GM23338 (cell line): Measurements from ENCODE around the gene SASH3. TPM values are rescaled to one million over a fixed set of nuclear protein-coding genes. Genes with fewer than 3 reads are reported as not detected.

Experiments
- ATAC-seq: fragments of 200-7000 bp; cut with Tn5 transposase; 3 replicates; pipeline ENCODE4 v1.9.1; 2020
- DNase-seq: peaks from one replicate; pipeline ENCODE4 v3.0.0-alpha.2; 2015; ENCODE audit warnings: low spot score
- H2AFZ ChIP-seq: fragments of 200-600 bp; sonication (generic); 2 replicates; pipeline ENCODE4 v1.8.0; 2016; ENCODE audit warnings: antibody characterized with exemption, mild to moderate bottlenecking, moderate library complexity
- H3F3A ChIP-seq: fragments of 200-600 bp; sonication (generic); replicated peaks from 2 replicates; pipeline ENCODE4 v1.8.0; 2017; ENCODE audit warnings: antibody characterized with exemption, mixed run types, low read depth
- H3K27ac ChIP-seq: fragments of 200-600 bp; sonication (generic); 2 replicates; pipeline ENCODE4 v1.6.1; 2016; ENCODE audit warnings: low read depth
- H3K27me3 ChIP-seq: fragments of 200-600 bp; sonication (generic); 2 replicates; pipeline ENCODE4 v1.8.0; 2016; ENCODE audit warnings: mild to moderate bottlenecking, mixed run types, moderate library complexity; ENCODE audit not compliant: insufficient read depth
- H3K36me3 ChIP-seq: fragments of 200-600 bp; sonication (generic); 2 replicates; pipeline ENCODE4 v1.8.0; 2016; ENCODE audit warnings: mild to moderate bottlenecking; ENCODE audit not compliant: insufficient read depth
- H3K4me1 ChIP-seq: fragments of 200-600 bp; sonication (generic); 2 replicates; pipeline ENCODE4 v1.8.0; 2016; ENCODE audit warnings: mild to moderate bottlenecking, moderate library complexity; ENCODE audit not compliant: insufficient read depth
- H3K4me2 ChIP-seq: fragments of 200-600 bp; sonication (generic); 2 replicates; pipeline ENCODE4 v1.7.1; 2017; ENCODE audit warnings: mixed run types
- H3K4me3 ChIP-seq: fragments of 200-600 bp; sonication (generic); 2 replicates; pipeline ENCODE4 v1.6.1; 2016; ENCODE audit warnings: mixed run types
- H3K79me2 ChIP-seq: fragments of 200-600 bp; sonication (generic); replicated peaks from 2 replicates; pipeline ENCODE4 v1.8.0; 2017; ENCODE audit warnings: mild to moderate bottlenecking; ENCODE audit not compliant: insufficient read depth
- H3K9me2 ChIP-seq: fragments of 200-600 bp; sonication (generic); 2 replicates; pipeline ENCODE4 v1.8.0; 2017; ENCODE audit not compliant: insufficient read depth
- H4K20me1 ChIP-seq: fragments of 200-600 bp; sonication (generic); replicated peaks from 2 replicates; pipeline ENCODE4 v1.8.0; 2017; ENCODE audit warnings: mild to moderate bottlenecking; ENCODE audit not compliant: insufficient read depth
- H3K27ac Mint-ChIP-seq: 2 replicates; pipeline ENCODE4 v1.8.0; 2020; ENCODE audit warnings: inconsistent platforms, mild to moderate bottlenecking, moderate library complexity, mixed read lengths
- H3K27me3 Mint-ChIP-seq: 3 replicates; pipeline ENCODE4 v1.8.0; 2022; ENCODE audit warnings: low read depth, mild to moderate bottlenecking, moderate library complexity, mixed read lengths, inconsistent platforms; ENCODE audit not compliant: insufficient read depth, poor library complexity
- H3K36me3 Mint-ChIP-seq: 3 replicates; pipeline ENCODE4 v1.8.0; 2021; ENCODE audit warnings: low read depth, mild to moderate bottlenecking, inconsistent platforms, moderate library complexity, mixed read lengths
- H3K4me1 Mint-ChIP-seq: 3 replicates; pipeline ENCODE4 v1.8.0; 2020; ENCODE audit warnings: mild to moderate bottlenecking, inconsistent platforms, mixed read lengths
- H3K4me3 Mint-ChIP-seq: 3 replicates; pipeline ENCODE4 v1.8.0; 2021; ENCODE audit warnings: moderate library complexity, mild to moderate bottlenecking, inconsistent platforms, mixed read lengths
- H3K9me3 Mint-ChIP-seq: 3 replicates; pipeline ENCODE4 v1.8.0; 2020; ENCODE audit warnings: moderate library complexity, mild to moderate bottlenecking, inconsistent platforms, mixed read lengths
- CTCF ChIP-seq, 2 experiments: fragments of 200-600 bp in 1 of 2; sonication (generic) in 1 of 2; conservative IDR thresholded peaks; 2 replicates each; pipeline versions ENCODE4 v1.5.1 to v1.6.1; 2016 to 2017; ENCODE audit warnings: antibody characterized with exemption in 2 of 2, low read depth in 2 of 2, mild to moderate bottlenecking in 2 of 2, moderate library complexity in 1 of 2
- ETS1 ChIP-seq: IDR thresholded peaks from 2 replicates; pipeline ENCODE4 v1.6.1; 2016; ENCODE audit warnings: antibody characterized with exemption
- EZH2 ChIP-seq: fragments of 200-600 bp; sonication (generic); IDR thresholded peaks from one replicate; pipeline ENCODE4 v1.8.0; 2017; ENCODE audit warnings: antibody characterized with exemption, mild to moderate bottlenecking, low read depth; ENCODE audit not compliant: unreplicated experiment
- NANOG ChIP-seq: IDR thresholded peaks from 2 replicates; pipeline ENCODE4 v1.6.1; 2016; ENCODE audit warnings: antibody characterized with exemption, borderline replicate concordance
- POLR2AphosphoS5 ChIP-seq: IDR thresholded peaks from 2 replicates; pipeline ENCODE4 v1.6.1; 2016; ENCODE audit warnings: antibody characterized with exemption, low read depth
- ZNF114 ChIP-seq: fragments of 250-450 bp; sonication (Bioruptor Pico); IDR thresholded peaks from 2 replicates; pipeline ENCODE4 v1.5.0; 2020; ENCODE audit warnings: mild to moderate bottlenecking, moderate library complexity
- ZNF462 ChIP-seq: fragments of 250-450 bp; sonication (Bioruptor Pico); IDR thresholded peaks from 2 replicates; pipeline ENCODE4 v1.5.0; 2020; ENCODE audit warnings: mild to moderate bottlenecking, moderate library complexity
- polyA plus RNA-seq: library from polyadenylated mRNA; unstranded; fragments of >200 nt; fragmentation: Nextera tagmentation; extraction: Ambion mirVana; gene quantifications from 2 replicates; pipeline ENCODE4 v1.2.1, GENCODE V29; 2016
- total RNA-seq: library from RNA; depleted of rRNA; stranded (reverse); fragments of >200 nt; shearing (Covaris generic); gene quantifications from 2 replicates; pipeline ENCODE4 v1.2.3, GENCODE V29; 2014

The SASH3 gene
- total and polyA plus RNA-seq, 2 experiments from 2014 or later: 0.18 TPM; not detected in 1

GRCh38 chrX:129782706-129783105, 3.0 kb downstream of the SASH3 start:
- Mint-ChIP-seq H3K27me3 (peaks cover 2% of the 10 kb centered on the region), H3K9me3 (no peaks in the 10 kb centered on the region), H3K27ac (no peak overlapping the region), H3K4me1 (no peaks in the 10 kb centered on the region; the same call in 2 of the 3 replicates), H3K36me3 (no peaks in the 10 kb centered on the region), H3K4me3 (no peak overlapping the region)
- Histone ChIP-seq H3K4me1 (no peaks in the 10 kb centered on the region), H3K36me3 (no peaks in the 10 kb centered on the region), H3K4me3 (no peak overlapping the region), H3K4me2 (no peak overlapping the region), H3K27ac (no peak overlapping the region), H3F3A (no peaks in the 10 kb centered on the region), H3K79me2 (no peaks in the 10 kb centered on the region), H3K27me3 (no peaks in the 10 kb centered on the region), H3K9me2 (no peaks in the 10 kb centered on the region), H2AFZ (no peak overlapping the region), H4K20me1 (no peaks in the 10 kb centered on the region)
- no peak for ATAC-seq
- DNase-seq: no peak
- TF ChIP-seq CTCF (conservative IDR thresholded peaks at IDR 0.05; ENCODE audit: low read depth in 2 of 2): no peak
- TF ChIP-seq ETS1: no peak
- no peak for TF ChIP-seq POLR2AphosphoS5
- no peak for TF ChIP-seq ZNF114 (CRISPR knock-in tag)

GRCh38 chrX:129783291-129783713, 3.6 kb downstream of the SASH3 start:
- Histone ChIP-seq H3K4me2 (no peak overlapping the region), H3K27ac (no peak overlapping the region), H3K4me1 (no peaks in the 10 kb centered on the region), H4K20me1 (no peaks in the 10 kb centered on the region), H3K36me3 (no peaks in the 10 kb centered on the region), H3K4me3 (no peak overlapping the region), H3K9me2 (no peaks in the 10 kb centered on the region), H3K79me2 (no peaks in the 10 kb centered on the region), H2AFZ (no peak overlapping the region), H3F3A (no peaks in the 10 kb centered on the region), H3K27me3 (no peaks in the 10 kb centered on the region)
- no peak for ATAC-seq
- Mint-ChIP-seq H3K27ac (no peak overlapping the region), H3K9me3 (no peaks in the 10 kb centered on the region; the same call in 2 of the 3 replicates), H3K4me3 (no peak overlapping the region), H3K36me3 (no peaks in the 10 kb centered on the region), H3K27me3 (peaks cover 2% of the 10 kb centered on the region), H3K4me1 (no peaks in the 10 kb centered on the region; the same call in 2 of the 3 replicates)
- TF ChIP-seq EZH2 (no peak), ZNF462 (CRISPR knock-in tag) (no peak), NANOG (no peak), ZNF114 (CRISPR knock-in tag) (no peak)
- DNase-seq: no peak
